Peyer's patch (tissue), 4 donors: ENCODE measurements around the gene ZFX. TPM values are rescaled to one million over a fixed set of nuclear protein-coding genes. Genes with fewer than 3 reads are reported as not detected.

Experiments
- DNase-seq, 3 donors: peaks; one replicate each; pipeline ENCODE4 v3.0.0-alpha.2; 2017 to 2019
- H3K27ac ChIP-seq, 4 donors: fragments of 200-600 bp; sonication (generic); one replicate each; pipeline ENCODE4 v1.5.1; 2016 to 2019
- H3K27me3 ChIP-seq, 2 donors: fragments of 200-600 bp; sonication (generic); one replicate each; pipeline ENCODE4 v1.5.1; 2019
- H3K36me3 ChIP-seq, 3 donors: fragments of 200-600 bp; sonication (generic); one replicate each; pipeline ENCODE4 v1.5.1; 2016 to 2019
- H3K4me1 ChIP-seq, 4 donors: fragments of 200-600 bp; sonication (generic); one replicate each; pipeline ENCODE4 v1.5.1; 2016 to 2019
- H3K4me3 ChIP-seq, 4 donors: fragments of 200-600 bp; sonication (generic); 1 replicate in 3 of 4; 2 replicates in 1 of 4; pipeline ENCODE4 v1.5.1; 2016 to 2019; ENCODE audit warnings: mild to moderate bottlenecking in 1 of 4
- H3K9me3 ChIP-seq, 4 donors: fragments of 200-600 bp; sonication (generic); one replicate each; pipeline ENCODE4 v1.5.1; 2016 to 2019; ENCODE audit warnings: mild to moderate bottlenecking in 1 of 4
- POLR2A ChIP-seq, 2 donors: fragments of 450-650 bp; IDR thresholded peaks; one replicate each; pipeline ENCODE4 v1.5.1; 2017; ENCODE audit warnings: antibody characterized with exemption in 2 of 2, mild to moderate bottlenecking in 2 of 2, moderate library complexity in 2 of 2
- total RNA-seq, 4 donors: library from RNA; depleted of rRNA; stranded (reverse); fragments of >200 nt; gene quantifications; one replicate each; pipeline ENCODE4 v1.1.0, GENCODE V29; 2016
- TF ChIP-seq, protein P1 (sequence below), 6 experiments: fragments of 450-650 bp in 4 of 6; fragments of 200-600 bp in 2 of 6; sonication (generic) in 1 of 6; IDR thresholded peaks; one replicate each; pipeline ENCODE4 v1.5.1; 2017 to 2019; ENCODE audit warnings: antibody characterized with exemption in 6 of 6, mild to moderate bottlenecking in 3 of 6, moderate library complexity in 1 of 6

ZFX gene
- total RNA-seq, 4 donors from 2014 or later, result 20.4 to 92.4 (median 43.4) TPM

DNA sequence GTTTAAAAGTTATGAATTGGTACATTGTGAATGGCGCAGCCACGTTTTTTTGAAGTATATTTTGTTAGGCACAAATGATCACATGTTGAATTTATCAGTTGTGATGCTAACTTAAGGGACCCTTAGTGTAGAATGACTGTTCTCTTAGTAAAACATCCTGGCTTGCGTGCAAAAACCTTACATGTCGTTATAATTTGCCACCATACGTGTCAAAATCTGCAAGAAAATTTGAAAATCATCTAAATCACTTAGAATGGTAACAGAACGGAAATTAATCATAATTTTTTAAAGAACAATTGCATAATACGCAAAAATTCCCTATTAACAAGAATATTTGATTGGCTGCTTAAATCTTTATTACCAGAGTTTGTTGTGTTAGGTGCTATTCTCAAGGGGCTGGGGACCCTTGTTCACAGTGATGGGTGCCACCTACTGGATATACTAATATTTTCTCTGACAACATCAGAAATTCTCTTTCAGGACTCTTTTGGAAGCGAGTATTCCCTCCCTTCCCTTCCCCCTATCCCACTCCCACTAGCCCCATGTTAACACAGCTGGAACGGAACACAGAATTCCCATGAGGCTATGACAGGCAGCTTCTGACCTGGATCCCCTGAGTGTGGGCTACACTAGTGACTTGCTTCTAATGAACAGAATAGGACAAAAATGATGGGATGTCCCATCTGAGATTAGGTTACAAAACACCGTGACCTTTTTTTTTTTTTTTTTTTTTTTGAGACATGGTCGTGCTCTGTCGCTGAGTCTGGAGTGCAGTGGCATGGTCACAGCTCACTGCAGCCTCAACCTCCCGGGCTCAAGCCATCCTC lies 92.5 kb downstream of the ZFX start:
- Histone ChIP-seq H3K9me3 (no peaks in the 10 kb centered on the region), H3K36me3 (no peaks in the 10 kb centered on the region), H3K4me3 (no peak overlapping the region), H3K27me3 (no peaks in the 10 kb centered on the region), H3K4me1 (no peaks in the 10 kb centered on the region), H3K27ac (no peak overlapping the region)
- DNase-seq, result no peak
- no peak for TF ChIP-seq POLR2A (IDR thresholded peaks at IDR 0.05)
- TF ChIP-seq, protein P1, sequence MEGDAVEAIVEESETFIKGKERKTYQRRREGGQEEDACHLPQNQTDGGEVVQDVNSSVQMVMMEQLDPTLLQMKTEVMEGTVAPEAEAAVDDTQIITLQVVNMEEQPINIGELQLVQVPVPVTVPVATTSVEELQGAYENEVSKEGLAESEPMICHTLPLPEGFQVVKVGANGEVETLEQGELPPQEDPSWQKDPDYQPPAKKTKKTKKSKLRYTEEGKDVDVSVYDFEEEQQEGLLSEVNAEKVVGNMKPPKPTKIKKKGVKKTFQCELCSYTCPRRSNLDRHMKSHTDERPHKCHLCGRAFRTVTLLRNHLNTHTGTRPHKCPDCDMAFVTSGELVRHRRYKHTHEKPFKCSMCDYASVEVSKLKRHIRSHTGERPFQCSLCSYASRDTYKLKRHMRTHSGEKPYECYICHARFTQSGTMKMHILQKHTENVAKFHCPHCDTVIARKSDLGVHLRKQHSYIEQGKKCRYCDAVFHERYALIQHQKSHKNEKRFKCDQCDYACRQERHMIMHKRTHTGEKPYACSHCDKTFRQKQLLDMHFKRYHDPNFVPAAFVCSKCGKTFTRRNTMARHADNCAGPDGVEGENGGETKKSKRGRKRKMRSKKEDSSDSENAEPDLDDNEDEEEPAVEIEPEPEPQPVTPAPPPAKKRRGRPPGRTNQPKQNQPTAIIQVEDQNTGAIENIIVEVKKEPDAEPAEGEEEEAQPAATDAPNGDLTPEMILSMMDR (IDR thresholded peaks at IDR 0.05), result peak in 5 of 6 experiments; percentile 16 to 56 (median 43)

DNA sequence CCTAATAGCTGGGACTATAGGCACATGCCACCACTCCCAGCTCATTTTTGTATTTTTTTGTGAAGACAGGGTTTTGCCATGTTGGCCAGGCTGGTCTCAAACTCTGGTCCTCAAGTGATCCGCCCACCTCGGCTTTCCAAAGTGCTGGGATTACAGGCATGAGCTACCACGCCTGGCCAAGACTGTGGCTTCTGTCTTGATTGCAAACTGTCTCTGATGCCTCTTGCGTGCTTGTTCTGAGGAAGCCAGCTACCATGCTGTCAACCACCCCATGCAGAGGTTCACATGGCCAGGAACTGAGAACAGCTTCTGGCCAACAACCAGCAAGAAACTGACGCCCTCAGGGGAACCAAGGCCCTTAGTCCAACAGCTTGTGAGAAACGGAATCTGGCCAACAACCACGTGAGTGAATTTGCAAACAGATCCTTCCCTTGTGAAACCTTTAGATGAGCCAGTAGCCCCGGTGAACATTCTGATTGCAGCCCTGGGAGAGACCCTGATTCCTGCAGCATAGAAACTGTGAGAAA lies 93.2 kb downstream of the ZFX start:
- peak overlapping the region in 1 of 4 donors; percentile 10 for H3K27ac ChIP-seq
- peak in 2 of 3 donors; percentile 42 to 71 for DNase-seq
- TF ChIP-seq, protein P1 (IDR thresholded peaks at IDR 0.05), result no peak
- no peak for TF ChIP-seq POLR2A (IDR thresholded peaks at IDR 0.05)

DNA sequence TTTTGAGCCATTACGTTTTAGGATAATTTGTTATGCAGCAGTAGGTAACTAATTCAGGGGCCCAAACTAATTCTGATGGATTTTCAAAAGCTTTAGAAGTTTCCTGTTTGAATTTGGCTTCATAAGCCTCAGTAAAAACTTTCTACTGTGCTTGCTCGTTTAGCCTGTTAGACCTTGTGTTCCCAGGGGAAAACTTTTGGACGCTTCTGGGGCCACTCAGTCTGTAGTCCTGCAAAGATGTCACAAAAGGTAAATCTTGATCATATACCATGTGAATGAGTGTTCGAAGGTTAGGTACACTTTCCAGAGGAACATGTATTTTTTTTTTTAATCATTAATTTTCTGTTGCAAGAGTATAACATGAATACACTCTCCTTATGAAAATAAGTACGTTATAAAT lies 93.7 kb downstream of the ZFX start:
- no peak overlapping the region for H3K4me3 ChIP-seq
- no peaks in the 10 kb centered on the region for H3K27me3 ChIP-seq
- TF ChIP-seq, protein P1 (IDR thresholded peaks at IDR 0.05), result no peak
- no peak for TF ChIP-seq POLR2A (IDR thresholded peaks at IDR 0.05)
- no peaks in the 10 kb centered on the region for H3K9me3 ChIP-seq
- no peaks in the 10 kb centered on the region for H3K4me1 ChIP-seq
- peak overlapping the region in 1 of 4 donors; percentile 10 for H3K27ac ChIP-seq
- no peaks in the 10 kb centered on the region for H3K36me3 ChIP-seq
- no peak for DNase-seq

More for the DNA sequence above, 93.2 kb downstream of the ZFX start:
- no peaks in the 10 kb centered on the region for H3K4me1 ChIP-seq
- no peak overlapping the region for H3K4me3 ChIP-seq
- H3K36me3 ChIP-seq, result no peaks in the 10 kb centered on the region
- H3K9me3 ChIP-seq, result no peaks in the 10 kb centered on the region
- H3K27me3 ChIP-seq, result no peaks in the 10 kb centered on the region

DNA sequence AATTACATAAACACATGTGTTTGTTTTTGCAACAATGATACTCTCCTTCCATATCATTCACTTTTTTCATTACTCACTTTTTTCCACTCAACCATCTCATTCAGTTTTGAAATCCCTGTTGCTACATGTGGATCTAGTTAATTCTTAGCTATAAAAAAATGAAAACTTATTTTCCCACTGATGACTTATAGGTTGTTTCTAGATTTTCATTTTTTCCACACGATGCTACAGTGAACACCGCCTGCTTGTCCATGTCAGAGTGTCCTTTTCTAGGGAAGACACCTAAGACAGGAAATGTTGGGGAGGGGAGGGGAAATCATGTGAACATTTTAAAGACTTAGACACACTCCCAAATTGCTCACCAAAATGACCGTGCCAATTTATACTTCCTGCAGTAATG lies 94.2 kb downstream of the ZFX start:
- H3K9me3 ChIP-seq, result no peaks in the 10 kb centered on the region
- H3K36me3 ChIP-seq, result no peaks in the 10 kb centered on the region
- H3K4me1 ChIP-seq, result no peaks in the 10 kb centered on the region
- no peak overlapping the region for H3K4me3 ChIP-seq
- no peaks in the 10 kb centered on the region for H3K27me3 ChIP-seq
- no peak overlapping the region for H3K27ac ChIP-seq
- DNase-seq, result no peak
- no peak for TF ChIP-seq POLR2A (IDR thresholded peaks at IDR 0.05)

DNA sequence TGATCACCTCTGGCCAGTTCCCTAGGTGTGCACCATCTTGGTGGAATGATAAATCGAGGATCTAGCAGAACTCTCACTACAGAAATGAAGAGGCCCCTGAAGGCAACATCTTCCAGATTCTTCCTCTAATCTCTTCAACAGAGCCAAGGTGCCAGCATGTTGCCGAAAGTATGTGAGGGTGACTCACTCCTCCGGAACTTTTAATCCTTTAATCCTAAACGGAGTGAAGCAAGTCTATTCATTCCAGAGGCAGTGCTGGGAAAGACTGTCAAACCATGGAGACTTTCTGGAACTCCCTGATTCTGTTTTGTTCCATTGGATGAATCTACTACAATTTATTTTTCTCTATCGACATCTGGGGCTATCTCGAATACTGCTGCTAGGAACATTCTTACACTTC lies 95.7 kb downstream of the ZFX start:
- TF ChIP-seq, protein P1 (IDR thresholded peaks at IDR 0.05), result no peak
- Histone ChIP-seq H3K27ac (no peak overlapping the region), H3K9me3 (no peaks in the 10 kb centered on the region), H3K4me1 (no peaks in the 10 kb centered on the region), H3K36me3 (no peaks in the 10 kb centered on the region), H3K4me3 (no peak overlapping the region), H3K27me3 (no peaks in the 10 kb centered on the region)
- no peak for DNase-seq

DNA sequence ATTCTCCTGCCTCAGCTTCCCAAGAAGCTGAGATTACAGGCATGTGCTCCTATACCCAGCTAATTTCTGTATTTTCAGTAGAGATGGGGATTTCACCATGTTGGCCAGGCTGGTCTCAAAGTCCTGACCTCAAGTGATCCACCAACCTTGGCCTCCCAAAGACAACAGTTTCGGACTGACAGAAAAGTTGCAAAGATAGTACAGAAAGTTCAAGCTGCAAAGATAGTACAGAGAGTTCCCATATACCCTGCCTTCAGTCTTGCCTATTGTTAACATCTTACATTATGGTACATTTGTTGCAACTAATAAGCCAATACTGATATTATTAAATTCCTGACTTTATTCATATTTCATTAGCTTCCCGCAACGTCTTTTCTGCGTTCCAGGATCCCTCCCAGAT lies 98.5 kb downstream of the ZFX start:
- no peaks in the 10 kb centered on the region for H3K9me3 ChIP-seq
- TF ChIP-seq, protein P1 (IDR thresholded peaks at IDR 0.05), result no peak
- no peak for TF ChIP-seq POLR2A (IDR thresholded peaks at IDR 0.05)

More for the DNA sequence above, 98.5 kb downstream of the ZFX start:
- H3K27ac ChIP-seq, result no peak overlapping the region
- no peak overlapping the region for H3K4me3 ChIP-seq
- H3K27me3 ChIP-seq, result no peaks in the 10 kb centered on the region
- DNase-seq, result no peak
- H3K4me1 ChIP-seq, result no peaks in the 10 kb centered on the region
- H3K36me3 ChIP-seq, result no peaks in the 10 kb centered on the region
